AG04449 (cell line): ENCODE data around the gene PSMD9.
"Not testable (repeated sequence)": the region's sequence is repeated elsewhere in the genome, so short reads cannot be mapped to it uniquely, and the experiment has no call there.

Source experiments
- CTCF ChIA-PET: fragments of 350-600 bp; formaldehyde crosslinking; extraction: SDS; loops from one replicate; lab custom pipeline; 2021; ENCODE audit warnings: antibody characterized with exemption; lab: Yijun Ruan, JAX
- POLR2A ChIA-PET: fragments of 400-600, 350-600 bp; formaldehyde crosslinking; extraction: SDS; loops from one replicate; lab custom pipeline; 2020; ENCODE audit warnings: antibody characterized with exemption, inconsistent platforms; lab: Yijun Ruan, JAX
- DNase-seq: peaks from one replicate; pipeline ENCODE4 v3.0.0-alpha.2; 2010; ENCODE audit warnings: low read depth, low spot score
- H3K4me3 ChIP-seq: 2 replicates; pipeline ENCODE4 v1.5.1; 2011; ENCODE audit warnings: low read depth, mild to moderate bottlenecking, control low read depth, low read length
- CTCF ChIP-seq: IDR thresholded peaks from one replicate; pipeline ENCODE4 v1.5.1; 2011; ENCODE audit warnings: mild to moderate bottlenecking, moderate library complexity, low read length, control low read depth, inconsistent platforms; ENCODE audit not compliant: insufficient read depth; ENCODE audit errors: missing control alignments

PSMD9 gene

GRCh38 chr12:121926874-121927706 lies 38.5 kb downstream of the PSMD9 start:
- H3K4me3 ChIP-seq = no peak overlapping the region
- no peak for DNase-seq
- no peak for TF ChIP-seq CTCF
- ChIA-PET POLR2A (interaction anchor here (0.8 kb wide), 1 partner anchor 44 kb away, joined by 3 read pairs; no protein-coding TSS in a partner anchor), CTCF (interaction anchor here (0.8 to 2.2 kb wide), 4 partner anchors 9 to 38 kb away, joined by 3 to 7 read pairs (median 4); partner anchors contain the start of gene CFAP251)

- ChIA-PET POLR2A (interaction anchor here (0.8 to 0.9 kb wide), 2 partner anchors 34 to 43 kb away, joined by 3 read pairs; no protein-coding TSS in a partner anchor), CTCF (interaction anchor here (0.8 to 1.8 kb wide), 2 partner anchors 10 to 12 kb away, joined by 4 to 7 read pairs; partner anchors contain the start of gene CFAP251)
- no peak overlapping the region for H3K4me3 ChIP-seq
- TF ChIP-seq CTCF = no peak
- no peak for DNase-seq
These were observed 39.2 kb downstream of the PSMD9 start for GRCh38 chr12:121927813-121928212.

GRCh38 chr12:121929545-121929944 lies 41.0 kb downstream of the PSMD9 start:
- DNase-seq, H3K4me3 ChIP-seq, POLR2A ChIA-PET, CTCF ChIA-PET: not testable (repeated sequence)

GRCh38 chr12:121930862-121931261 lies 42.3 kb downstream of the PSMD9 start:
- CTCF ChIA-PET = no interaction called here
- no peak overlapping the region for H3K4me3 ChIP-seq
- DNase-seq = no peak
- TF ChIP-seq CTCF = no peak
- POLR2A ChIA-PET = interaction anchor here (0.7 kb wide), 1 partner anchor 14 kb away, joined by 3 read pairs; no protein-coding TSS in a partner anchor

- DNase-seq = no peak
- CTCF ChIA-PET = interaction anchor here (0.6 kb wide), 1 partner anchor 92 kb away, joined by 3 read pairs; no protein-coding TSS in a partner anchor
- H3K4me3 ChIP-seq = no peak overlapping the region
- TF ChIP-seq CTCF = no peak
- POLR2A ChIA-PET = no interaction called here
These were observed 43.6 kb downstream of the PSMD9 start for GRCh38 chr12:121932176-121932536.

- POLR2A ChIA-PET = interaction anchor here (0.6 kb wide), 1 partner anchor 197 kb away, joined by 3 read pairs; no protein-coding TSS in a partner anchor
- no peak overlapping the region for H3K4me3 ChIP-seq
- TF ChIP-seq CTCF = no peak
- no peak for DNase-seq
- CTCF ChIA-PET = interaction anchor here (0.5 to 1.0 kb wide), 2 partner anchors 16 to 27 kb away, joined by 3 to 5 read pairs; no protein-coding TSS in a partner anchor
These were observed 44.4 kb downstream of the PSMD9 start for GRCh38 chr12:121932914-121933521.
